AML-193 (cell line): ENCODE data around the gene UGT1A4.

Source experiments
- DNase-seq, 2 experiments: peaks; one replicate each; lab custom pipeline; 2025; lab: John Stamatoyannopoulos, UW

UGT1A4 gene

DNA sequence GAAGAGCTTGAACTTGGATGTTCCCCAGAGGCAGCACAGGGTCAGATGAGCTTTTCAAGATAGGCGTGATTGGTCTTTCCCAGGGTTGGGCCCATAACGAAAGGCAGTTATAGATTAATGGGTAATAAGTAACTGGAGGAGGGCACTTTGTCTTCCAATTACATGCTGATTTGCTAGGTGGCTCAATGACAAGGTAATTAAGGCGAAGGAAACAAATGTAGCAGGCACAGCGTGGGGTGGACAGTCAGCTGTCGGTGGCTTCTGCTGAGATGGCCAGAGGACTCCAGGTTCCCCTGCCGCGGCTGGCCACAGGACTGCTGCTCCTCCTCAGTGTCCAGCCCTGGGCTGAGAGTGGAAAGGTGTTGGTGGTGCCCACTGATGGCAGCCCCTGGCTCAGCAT lies at the start of gene UGT1A4:
UGT1A4 (plus strand) TSS at position 185 of the 400 bp plus-strand sequence; CDS start at position 270, 85 bp downstream.
- no peak for DNase-seq

DNA sequence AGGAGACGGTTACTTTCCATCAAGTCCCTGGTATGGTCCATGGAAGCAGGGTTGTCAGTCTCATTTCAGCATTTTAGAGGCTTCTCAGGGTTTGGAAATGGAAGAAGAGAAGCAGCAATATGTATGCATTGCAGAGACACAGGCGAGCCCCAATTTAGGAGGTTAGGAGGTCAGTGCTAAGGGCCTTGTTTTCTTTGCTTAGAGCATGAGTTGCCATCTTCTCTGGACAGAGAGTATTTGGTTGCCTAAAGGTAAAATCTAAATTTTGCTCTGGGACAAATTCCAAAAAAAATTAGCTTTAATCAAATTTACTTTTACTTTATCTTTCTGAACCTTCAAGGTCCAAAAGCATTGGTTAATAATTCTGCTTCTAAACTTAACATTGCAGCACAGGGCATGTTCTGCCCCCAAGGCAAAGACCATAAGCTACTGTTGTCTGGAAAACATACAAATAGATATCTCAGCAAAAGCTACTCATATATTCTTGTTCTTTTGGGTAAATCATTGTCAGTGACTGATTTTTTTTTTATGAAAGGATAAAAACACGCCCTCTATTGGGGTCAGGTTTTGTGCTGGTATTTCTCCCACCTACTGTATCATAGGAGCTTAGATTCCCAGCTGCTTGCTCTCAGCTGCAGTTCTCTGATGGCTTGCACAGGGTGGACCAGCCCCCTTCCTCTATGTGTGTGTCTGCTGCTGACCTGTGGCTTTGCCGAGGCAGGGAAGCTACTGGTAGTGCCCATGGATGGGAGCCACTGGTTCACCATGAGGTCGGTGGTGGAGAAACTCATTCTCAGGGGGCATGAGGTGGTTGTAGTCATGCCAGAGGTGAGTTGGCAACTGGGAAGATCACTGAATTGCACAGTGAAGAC lies 47.0 kb upstream of the UGT1A4 start, which contains the start of gene UGT1A9:
UGT1A9 (plus strand) TSS at position 609 of the 872 bp plus-strand sequence; CDS start at position 646, 37 bp downstream.
- DNase-seq: no peak

DNA sequence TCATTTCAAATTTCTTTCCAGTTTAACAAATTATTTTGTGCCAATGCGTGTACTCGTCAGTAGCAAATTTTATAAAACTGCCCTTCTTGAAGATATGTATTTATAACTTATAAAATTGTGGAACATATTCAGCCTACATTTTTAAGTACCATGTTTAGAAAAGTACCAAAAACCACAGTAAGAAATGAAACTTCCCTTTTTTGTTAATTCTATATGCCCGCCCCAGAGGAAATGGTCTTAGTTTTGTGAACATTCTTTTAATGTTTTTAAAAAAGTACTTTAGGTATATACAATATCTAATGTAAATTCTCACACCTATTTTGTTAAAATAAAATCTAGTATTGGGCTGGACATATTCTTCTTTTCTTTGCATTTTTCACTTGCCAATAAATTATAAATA lies 45.6 kb upstream of the UGT1A4 start:
- DNase-seq: no peak

DNA sequence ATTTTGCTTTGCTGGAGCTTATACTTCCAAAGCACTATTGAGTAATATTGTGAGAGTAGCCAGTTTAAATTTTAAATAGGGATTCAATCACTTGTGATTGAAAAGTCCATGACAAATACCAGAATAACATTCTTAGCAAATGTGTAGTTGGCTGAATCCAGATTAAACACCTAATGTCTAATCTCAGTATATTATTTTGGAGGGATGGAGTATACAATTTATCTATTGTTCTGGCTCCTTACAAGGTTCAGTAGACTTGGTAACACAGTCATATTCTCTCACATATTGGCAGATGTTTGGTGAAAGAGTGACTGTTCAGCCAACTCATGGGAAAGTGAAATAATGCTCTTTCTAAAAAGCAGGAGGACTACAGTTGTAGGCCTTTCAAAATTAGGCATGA lies 44.6 kb upstream of the UGT1A4 start:
- no peak for DNase-seq

DNA sequence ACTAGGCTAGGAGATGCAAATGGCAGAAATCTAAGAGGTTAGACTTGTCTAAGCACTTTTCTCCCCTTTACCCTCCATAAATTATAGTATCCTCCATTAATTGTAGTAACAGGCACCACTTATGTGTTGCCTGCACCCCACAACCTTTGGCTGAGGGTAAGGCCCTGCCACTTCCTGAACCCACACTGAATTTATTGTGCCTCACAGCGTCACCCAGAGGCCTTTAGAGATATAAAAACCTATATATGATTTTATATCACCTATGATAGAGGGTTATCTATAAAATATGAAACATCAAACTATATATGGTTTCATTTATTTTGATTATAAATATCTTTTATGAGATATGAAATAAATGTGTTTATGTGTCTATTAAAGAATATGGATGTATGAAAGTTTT lies 44.2 kb upstream of the UGT1A4 start:
- DNase-seq: no peak

DNA sequence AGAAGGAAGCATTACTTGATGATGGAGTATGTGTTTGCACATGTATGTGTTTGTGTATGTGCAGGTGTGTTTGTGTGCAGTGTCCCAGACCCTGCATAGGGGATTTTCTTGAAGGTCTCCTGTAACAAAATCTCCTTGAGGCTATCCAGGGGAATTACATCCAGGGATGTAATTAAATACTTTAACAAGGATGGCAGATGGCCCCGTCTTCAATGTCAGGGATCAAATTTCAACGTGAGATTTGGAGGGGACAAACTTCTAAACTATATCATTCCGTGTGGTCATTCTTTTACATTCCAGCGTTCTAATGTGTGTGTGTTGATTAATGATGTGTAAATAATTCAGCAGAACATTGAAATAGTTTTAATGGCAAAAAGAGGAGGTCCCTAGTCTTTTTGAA lies 43.5 kb upstream of the UGT1A4 start:
- no peak for DNase-seq

DNA sequence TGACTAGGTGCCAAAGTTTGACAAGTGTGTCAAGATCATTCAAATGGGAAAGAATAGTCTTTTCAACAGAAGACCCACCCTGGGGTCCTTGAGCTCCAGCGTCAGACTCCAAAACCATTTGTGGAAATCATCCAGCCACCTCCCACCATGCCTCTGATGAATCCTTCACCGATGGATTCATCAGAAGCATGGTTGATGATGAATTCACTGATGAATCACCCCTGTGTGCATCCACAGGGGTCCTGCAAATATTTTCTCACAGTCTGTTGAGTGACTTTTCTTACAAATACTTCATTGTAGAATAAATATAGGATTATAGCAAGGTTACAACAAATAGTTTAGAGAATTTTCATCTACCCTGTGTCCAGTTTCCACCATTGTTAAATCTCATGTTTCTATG lies 42.5 kb upstream of the UGT1A4 start:
- DNase-seq: no peak

DNA sequence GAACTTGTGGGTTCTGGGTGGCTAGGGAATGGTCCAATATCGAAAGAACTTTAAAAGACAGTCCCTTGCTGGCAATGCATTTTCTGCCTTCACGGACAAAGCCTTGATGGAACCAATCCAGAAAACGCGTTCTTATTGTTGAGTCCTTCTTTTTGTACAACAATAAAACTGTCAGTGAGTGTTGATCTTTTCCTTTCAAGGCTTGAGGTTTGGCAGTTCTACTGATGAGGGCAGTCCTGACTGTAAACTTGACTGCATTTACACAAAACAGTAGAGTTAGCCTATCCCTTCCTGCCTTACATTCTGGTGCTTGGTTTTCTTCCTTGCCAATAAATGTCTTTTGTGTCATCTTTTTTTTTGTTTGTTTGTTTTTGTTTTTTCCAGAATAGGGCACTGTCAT lies 39.3 kb upstream of the UGT1A4 start:
- no peak for DNase-seq

DNA sequence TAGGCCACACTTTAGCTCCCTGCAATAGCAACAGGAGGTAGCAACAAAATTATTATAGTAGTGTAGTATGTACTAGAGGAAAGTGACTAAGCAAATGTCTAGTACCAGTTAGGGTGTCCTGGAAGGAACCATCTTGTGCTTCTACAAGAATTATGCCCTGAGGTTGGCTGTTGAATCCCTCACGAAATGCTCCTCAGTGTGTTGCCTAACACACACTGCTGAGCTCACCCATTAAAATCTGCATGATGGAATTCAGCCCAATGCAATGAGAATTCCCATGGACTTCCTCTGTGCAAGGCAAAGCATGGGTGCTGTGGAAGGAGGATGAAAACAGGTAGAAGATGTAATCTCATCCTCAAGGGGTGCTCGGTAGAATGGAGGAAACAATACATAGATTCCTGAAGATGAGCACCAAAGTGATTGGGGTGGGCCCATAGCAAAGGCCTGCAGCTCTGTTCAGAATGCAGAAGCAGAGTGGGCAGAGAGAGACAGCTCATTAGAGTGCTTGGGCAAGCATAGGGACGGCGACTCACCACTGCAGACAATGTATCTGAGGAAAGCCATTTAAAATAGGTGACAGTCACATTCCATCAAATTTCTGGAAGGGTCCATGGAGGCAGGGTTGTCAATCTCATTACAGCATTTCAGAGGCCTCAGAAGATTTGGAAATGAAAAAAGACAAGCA lies 38.0 kb upstream of the UGT1A4 start:
- no peak for DNase-seq

DNA sequence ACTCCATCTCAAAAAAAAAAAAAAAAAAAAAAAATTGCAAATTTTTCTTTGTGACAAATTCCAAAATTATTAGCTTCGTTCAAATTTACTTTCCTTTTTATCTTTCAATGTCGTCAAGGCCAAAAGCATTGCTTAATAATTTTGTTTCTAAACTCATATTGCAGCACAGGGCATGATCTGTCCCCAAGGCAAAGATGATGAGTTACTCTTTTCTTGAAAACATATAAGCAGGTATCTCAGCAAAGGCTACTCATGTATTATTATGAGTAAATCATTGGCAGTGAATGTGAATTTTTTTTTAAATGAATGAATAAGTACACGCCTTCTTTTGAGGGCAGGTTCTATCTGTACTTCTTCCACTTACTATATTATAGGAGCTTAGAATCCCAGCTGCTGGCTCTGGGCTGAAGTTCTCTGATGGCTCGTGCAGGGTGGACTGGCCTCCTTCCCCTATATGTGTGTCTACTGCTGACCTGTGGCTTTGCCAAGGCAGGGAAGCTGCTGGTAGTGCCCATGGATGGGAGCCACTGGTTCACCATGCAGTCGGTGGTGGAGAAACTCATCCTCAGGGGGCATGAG lies 36.9 kb upstream of the UGT1A4 start, which contains the start of gene UGT1A7:
UGT1A7 (plus strand) TSS at position 381 of the 579 bp plus-strand sequence; CDS start at position 418, 37 bp downstream.
- DNase-seq: no peak

DNA sequence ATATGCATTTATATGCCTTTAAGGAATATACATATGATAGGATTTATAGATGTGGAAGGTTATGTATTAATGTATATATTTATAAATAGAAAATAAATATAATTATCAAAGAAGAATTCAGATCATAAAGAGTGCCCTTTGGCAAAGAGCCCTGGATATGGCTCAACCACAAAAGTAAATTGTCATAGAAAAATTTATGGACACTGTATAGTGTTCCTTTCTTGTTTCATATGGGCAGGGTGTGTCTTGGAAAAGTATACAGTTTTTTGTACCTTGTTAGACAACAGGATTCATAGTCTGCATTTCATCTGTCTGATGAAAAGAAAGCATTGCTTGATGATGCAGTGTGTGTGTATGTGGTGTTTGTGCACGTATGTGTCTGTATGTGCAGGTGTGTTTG lies 33.9 kb upstream of the UGT1A4 start:
- DNase-seq: no peak

DNA sequence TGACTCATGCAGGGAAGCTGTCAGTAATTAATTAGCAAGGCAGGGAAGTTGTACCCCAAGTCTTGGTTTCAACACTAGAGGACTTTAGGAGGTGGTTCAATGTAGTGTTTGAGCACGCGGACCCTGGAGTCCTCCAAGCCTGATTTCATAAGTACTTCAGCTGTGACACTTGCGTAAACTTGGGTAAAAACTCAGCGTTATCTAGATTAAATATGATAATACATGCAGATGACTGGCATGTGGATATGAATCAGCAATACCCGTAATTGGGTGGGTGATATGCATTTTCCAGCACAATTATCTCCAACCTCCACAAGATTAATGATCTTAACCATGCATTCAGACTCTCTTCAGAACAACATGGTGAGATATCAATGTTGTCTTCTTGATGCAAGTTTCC lies 31.6 kb upstream of the UGT1A4 start:
- no peak for DNase-seq

DNA sequence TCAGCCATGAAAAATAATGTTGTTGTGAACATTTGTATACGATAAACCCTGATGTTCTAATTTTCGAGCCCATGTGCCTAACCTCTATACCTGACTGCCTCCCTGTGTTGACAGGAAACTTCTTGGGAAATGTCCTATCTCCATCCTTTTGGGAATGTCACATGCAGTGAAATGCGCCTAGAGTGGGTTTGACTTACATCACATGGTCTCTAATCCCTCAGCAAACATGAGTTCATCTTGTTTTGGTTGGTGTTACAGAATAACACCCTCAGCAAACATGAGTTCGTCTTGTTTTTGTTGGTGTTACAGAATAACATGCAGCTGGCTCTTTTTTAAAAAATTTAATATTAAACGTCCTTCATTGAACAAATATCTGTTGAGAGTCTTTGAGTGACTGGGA lies 30.2 kb upstream of the UGT1A4 start:
- DNase-seq: no peak

DNA sequence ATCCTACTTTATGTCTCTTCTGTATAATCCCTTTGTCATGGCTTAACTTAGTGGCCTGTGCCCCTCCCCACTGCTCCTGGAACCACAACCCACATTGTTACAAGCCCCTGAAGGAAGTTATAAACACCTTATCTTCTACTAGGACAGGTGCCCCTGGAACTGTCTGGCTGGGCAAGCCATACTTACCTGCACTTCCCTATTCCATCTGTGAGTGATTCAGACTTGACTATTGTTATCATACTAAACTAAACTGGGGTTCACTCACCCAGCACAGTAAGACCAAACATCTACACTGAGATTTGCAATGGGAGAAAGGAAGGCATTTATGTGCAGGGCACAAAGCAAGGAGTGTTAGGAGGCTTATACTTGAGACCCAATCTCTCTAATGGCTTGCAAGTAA lies 29.5 kb upstream of the UGT1A4 start:
- no peak for DNase-seq

DNA sequence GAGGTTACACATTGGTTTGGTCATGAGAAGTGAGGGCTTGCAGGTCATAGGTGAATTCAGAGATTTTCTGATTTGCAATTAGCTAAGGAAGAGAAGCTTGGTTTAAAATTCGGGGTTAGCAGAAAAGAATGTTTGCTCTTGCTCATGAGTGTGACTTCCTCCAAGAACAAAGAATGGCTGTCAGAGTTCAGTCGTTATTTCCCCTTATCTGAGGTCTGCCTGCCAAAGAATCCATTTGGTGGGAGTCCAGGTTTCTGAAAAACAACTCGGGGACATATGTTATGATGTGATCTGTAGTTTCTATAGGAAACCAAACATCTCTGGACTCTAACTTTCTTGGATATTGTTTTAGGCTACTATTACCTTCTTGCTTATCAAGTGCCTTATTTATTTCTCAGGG lies 29.0 kb upstream of the UGT1A4 start:
- no peak for DNase-seq

DNA sequence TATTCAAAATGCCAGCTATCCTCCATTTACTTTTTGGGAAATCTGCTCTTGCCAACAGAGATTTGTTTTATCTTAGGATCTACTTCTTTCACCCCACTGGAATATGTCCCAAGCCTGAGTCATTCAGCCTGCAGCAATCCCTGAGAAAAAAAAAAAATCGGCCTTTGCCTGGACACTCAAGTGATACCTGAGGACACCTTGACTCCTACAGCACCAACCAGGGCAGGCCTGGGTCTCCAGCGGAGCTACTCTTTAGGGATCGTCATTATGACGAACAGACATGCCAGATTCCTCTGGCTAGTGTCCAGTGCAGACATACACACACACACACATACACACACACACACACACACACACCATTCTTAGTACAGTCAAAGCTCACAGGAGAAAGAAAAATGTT lies 28.1 kb upstream of the UGT1A4 start:
- DNase-seq: no peak

DNA sequence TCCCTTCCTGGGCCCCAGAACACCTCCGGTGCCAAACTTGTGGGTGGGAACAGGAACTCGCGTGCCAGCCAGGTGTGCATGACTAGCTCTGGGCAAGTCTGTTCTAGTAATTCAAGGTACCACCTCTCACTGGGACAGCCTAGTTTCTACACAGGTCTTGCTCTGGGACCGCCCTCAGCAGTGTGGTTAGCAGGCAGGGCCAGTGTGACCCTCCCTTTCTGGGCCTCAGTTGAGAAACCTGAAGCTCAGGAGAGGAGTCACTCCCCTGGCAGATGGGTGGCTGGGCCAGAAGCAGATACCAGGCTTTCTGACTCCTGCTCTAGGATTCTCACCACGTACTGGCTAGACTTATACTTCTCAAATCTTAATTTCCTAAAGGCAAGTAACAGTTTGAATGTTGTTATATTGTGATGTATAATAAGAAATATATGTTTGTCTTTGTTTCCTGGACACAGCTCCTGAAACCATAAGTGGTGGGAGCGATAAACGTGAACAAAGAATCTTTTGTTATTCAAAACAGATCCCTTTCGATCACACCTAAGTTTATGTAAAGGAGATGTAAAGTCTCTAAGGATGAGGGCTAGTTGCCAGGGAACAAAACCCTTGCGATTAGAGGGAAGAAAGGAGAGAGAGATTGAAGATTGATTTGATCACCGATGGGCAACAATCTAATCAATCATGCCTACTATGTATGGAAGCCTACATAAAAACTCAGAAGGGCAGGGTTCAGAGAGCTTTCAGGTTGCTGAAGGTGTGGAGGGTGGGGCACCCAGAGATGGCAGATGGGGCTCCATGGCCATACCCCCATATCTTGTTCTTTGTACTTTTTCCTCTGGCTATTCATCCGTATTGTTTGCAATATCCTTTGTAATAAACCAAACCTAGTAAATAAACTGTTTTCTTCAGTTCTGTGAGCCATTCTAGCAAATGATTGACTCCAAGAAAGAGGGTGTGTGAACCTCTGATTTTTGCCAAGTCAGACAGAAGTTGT lies 26.8 kb upstream of the UGT1A4 start:
- no peak for DNase-seq

DNA sequence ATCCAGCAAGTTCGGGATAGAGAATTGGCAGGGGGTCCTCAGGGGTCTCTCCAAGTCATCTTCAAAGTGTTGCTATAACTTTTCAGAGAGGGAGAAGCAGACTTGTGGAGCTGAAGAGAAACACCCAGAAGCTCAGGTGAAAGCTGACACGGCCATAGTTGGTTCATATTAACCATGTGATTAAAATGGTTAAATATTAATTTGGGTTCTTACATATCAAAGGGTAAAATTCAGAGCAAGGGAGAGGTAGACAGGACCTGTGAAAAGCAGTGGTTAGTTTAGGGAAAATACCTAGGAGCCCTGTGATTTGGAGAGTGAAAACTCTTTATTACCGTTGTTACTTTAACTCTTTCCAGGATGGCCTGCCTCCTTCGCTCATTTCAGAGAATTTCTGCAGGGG lies 25.9 kb upstream of the UGT1A4 start, which contains the start of gene UGT1A6:
UGT1A6 (plus strand) TSS at position 243 of the 400 bp plus-strand sequence; CDS start at position 358, 115 bp downstream.
- DNase-seq: no peak

DNA sequence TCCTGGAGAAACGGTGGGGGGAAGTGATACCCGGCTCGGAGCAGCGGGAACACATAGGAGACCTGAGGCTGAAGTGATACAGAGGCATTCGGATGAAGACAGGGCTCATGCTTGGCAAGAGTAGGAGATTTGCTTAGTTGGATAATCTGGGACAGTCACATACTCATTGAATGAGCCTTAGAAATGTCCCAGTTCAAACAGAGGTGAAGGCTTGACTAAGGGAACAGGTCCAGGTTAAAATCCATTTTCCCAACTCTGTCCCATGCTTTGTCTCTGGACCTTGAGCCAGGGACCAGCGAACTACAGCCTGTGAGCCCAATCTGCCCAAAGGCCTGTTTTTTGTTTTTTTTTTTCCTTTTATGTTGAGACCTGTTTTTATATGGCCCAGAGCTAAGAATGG lies 24.6 kb upstream of the UGT1A4 start:
- no peak for DNase-seq

DNA sequence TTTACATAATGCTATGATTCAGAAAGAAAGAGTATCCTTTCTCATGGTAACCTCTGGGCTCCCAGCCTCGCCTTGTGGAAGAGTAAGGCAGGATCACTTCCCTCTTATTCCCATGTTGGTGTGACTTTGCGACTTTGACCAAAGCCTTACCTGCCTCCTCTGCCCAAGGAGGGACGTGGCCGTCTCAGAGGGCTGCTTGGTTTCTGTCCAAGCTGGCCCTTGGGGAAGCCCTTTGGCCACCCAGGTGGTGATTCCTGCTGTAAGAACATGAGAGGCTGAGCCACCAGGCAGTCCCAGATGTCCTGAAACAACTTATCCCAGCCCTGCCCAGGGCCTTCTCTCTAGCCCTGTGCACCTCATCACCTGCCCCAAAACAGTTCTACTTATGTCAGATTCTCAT lies 19.8 kb upstream of the UGT1A4 start:
- no peak for DNase-seq

DNA sequence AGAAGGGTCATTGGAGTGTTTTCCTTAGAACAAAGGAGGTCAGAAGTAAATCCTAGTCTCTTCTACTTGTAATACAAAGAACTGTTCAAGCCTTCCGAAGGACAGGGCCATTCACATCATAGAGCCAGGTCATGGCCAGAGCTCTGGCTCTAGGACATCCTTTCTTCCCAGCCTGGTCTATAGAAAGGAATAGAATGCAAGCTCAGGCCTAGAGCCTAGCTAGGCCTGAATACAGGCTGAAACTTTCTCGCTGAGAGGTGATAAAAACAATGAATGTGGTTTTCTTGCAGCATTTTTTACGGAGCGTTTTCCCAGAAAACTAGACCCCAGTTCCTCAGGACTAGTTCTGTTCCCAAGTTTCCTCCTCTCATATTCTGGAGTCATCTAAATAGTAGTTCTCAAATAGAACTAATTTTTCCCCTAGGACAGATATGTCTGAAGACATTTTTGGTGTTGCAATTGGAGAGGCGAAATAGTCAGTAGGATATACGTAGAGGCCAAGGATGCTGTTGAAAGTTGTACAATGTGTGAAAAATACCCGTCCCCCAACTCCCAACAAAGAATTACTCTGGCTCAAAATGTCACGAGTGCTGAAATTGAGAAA lies 19.0 kb upstream of the UGT1A4 start:
- no peak for DNase-seq
